H9 (cell line): Measurements from ENCODE around the gene PAFAH1B1. TPM values are rescaled to one million over a fixed set of nuclear protein-coding genes. Genes with fewer than 3 reads are reported as not detected.
A peak's percentile ranks its signal among the peaks of the same experiment; 100 is the strongest.

Source experiments
- DNase-seq: peaks from one replicate; pipeline ENCODE4 v3.0.0-alpha.2; 2017
- H2AFZ ChIP-seq: one replicate; pipeline ENCODE4 v1.6.1; 2013; ENCODE audit warnings: mild to moderate bottlenecking, low read length, control low read depth, moderate library complexity
- H2AK5ac ChIP-seq: 2 replicates; pipeline ENCODE4 v1.6.1; 2013; ENCODE audit warnings: low read length, control low read depth, mixed read lengths; ENCODE audit not compliant: insufficient read length
- H2BK120ac ChIP-seq: one replicate; pipeline ENCODE4 v1.6.1; 2013; ENCODE audit warnings: low read depth, mild to moderate bottlenecking, low read length, control low read depth, inconsistent platforms; ENCODE audit not compliant: poor library complexity, severe bottlenecking
- H2BK12ac ChIP-seq: 2 replicates; pipeline ENCODE4 v1.6.1; 2013; ENCODE audit warnings: low read length, control low read depth, mixed read lengths, low read depth; ENCODE audit not compliant: insufficient read length
- H2BK15ac ChIP-seq: 2 replicates; pipeline ENCODE4 v1.6.1; 2013; ENCODE audit warnings: low read depth, low read length, control low read depth
- H2BK20ac ChIP-seq: one replicate; pipeline ENCODE4 v1.6.1; 2013; ENCODE audit warnings: low read depth, mild to moderate bottlenecking, low read length, control low read depth, inconsistent platforms; ENCODE audit not compliant: poor library complexity, severe bottlenecking
- H2BK5ac ChIP-seq: 2 replicates; pipeline ENCODE4 v1.6.1; 2013; ENCODE audit warnings: low read length, control low read depth, mixed read lengths; ENCODE audit not compliant: insufficient read length
- H3K14ac ChIP-seq: 2 replicates; pipeline ENCODE4 v1.6.1; 2013; ENCODE audit warnings: low read length, control low read depth; ENCODE audit not compliant: insufficient read depth
- H3K18ac ChIP-seq: 2 replicates; pipeline ENCODE4 v1.6.1; 2013; ENCODE audit warnings: low read depth, mild to moderate bottlenecking, mixed read lengths, low read length, control low read depth; ENCODE audit not compliant: insufficient read length
- H3K23ac ChIP-seq: 2 replicates; pipeline ENCODE4 v1.6.1; 2013; ENCODE audit warnings: low read length, control low read depth, mixed read lengths, low read depth; ENCODE audit not compliant: insufficient read length
- H3K23me2 ChIP-seq: 2 replicates; pipeline ENCODE4 v1.6.1; 2013; ENCODE audit warnings: low read depth, mild to moderate bottlenecking, mixed read lengths, low read length, control low read depth; ENCODE audit not compliant: insufficient read length, poor library complexity, severe bottlenecking
- H3K27ac ChIP-seq: 2 replicates; pipeline ENCODE4 v1.5.1; 2013; ENCODE audit warnings: low read length, control low read depth, mixed read lengths, low read depth; ENCODE audit not compliant: insufficient read length
- H3K27me3 ChIP-seq: 2 replicates; pipeline ENCODE4 v1.6.1; 2013; ENCODE audit warnings: low read length, control low read depth, inconsistent platforms; ENCODE audit not compliant: insufficient read depth
- H3K4ac ChIP-seq: 2 replicates; pipeline ENCODE4 v1.6.1; 2013; ENCODE audit warnings: low read depth, mild to moderate bottlenecking, control low read depth, inconsistent platforms, low read length, moderate library complexity
- H3K4me1 ChIP-seq: 2 replicates; pipeline ENCODE4 v1.6.1; 2013; ENCODE audit warnings: low read length, control low read depth, inconsistent platforms; ENCODE audit not compliant: insufficient read depth
- H3K4me2 ChIP-seq: 2 replicates; pipeline ENCODE4 v1.6.1; 2013; ENCODE audit warnings: low read length, control low read depth, mixed read lengths; ENCODE audit not compliant: insufficient read length, insufficient read depth
- H3K56ac ChIP-seq: 2 replicates; pipeline ENCODE4 v1.6.1; 2013; ENCODE audit warnings: low read depth, mild to moderate bottlenecking, mixed read lengths, low read length, control low read depth; ENCODE audit not compliant: insufficient read length
- H3K79me1 ChIP-seq: 2 replicates; pipeline ENCODE4 v1.6.1; 2013; ENCODE audit warnings: low read depth, mild to moderate bottlenecking, moderate library complexity, low read length, control low read depth, inconsistent platforms; ENCODE audit not compliant: insufficient read depth, poor library complexity, severe bottlenecking
- H3K79me2 ChIP-seq: 2 replicates; pipeline ENCODE4 v1.6.1; 2013; ENCODE audit warnings: low read length, control low read depth, inconsistent platforms; ENCODE audit not compliant: insufficient read depth
- H3K9ac ChIP-seq: 2 replicates; pipeline ENCODE4 v1.6.1; 2013; ENCODE audit warnings: low read length, control low read depth, mixed read lengths; ENCODE audit not compliant: insufficient read length; ENCODE audit errors: extremely low read depth
- H3K9me3 ChIP-seq: one replicate; pipeline ENCODE4 v1.6.1; 2013; ENCODE audit warnings: low read depth, low read length, inconsistent platforms; ENCODE audit not compliant: control insufficient read depth
- H3T11ph ChIP-seq: one replicate; pipeline ENCODE4 v1.6.1; 2013; ENCODE audit warnings: mild to moderate bottlenecking, low read length, control low read depth, inconsistent platforms
- H4K20me1 ChIP-seq: one replicate; pipeline ENCODE4 v1.6.1; 2013; ENCODE audit not compliant: control insufficient read depth, insufficient read length, insufficient read depth
- H4K5ac ChIP-seq: 2 replicates; pipeline ENCODE4 v1.6.1; 2013; ENCODE audit warnings: low read depth, mild to moderate bottlenecking, mixed read lengths, low read length, control low read depth; ENCODE audit not compliant: insufficient read length
- H4K8ac ChIP-seq: replicated peaks from 2 replicates; pipeline ENCODE4 v1.6.1; 2013; ENCODE audit warnings: low read length, control low read depth, mixed read lengths, low read depth; ENCODE audit not compliant: insufficient read length
- H4K91ac ChIP-seq: 2 replicates; pipeline ENCODE4 v1.6.1; 2013; ENCODE audit warnings: low read depth, mild to moderate bottlenecking, moderate library complexity, mixed read lengths, low read length, control low read depth; ENCODE audit not compliant: insufficient read length
- H3K27ac Mint-ChIP-seq, 3 experiments: 2 replicates in 2 of 3; 3 replicates in 1 of 3; pipeline ENCODE4 v1.8.0; 2020 to 2021; ENCODE audit warnings: mixed read lengths in 3 of 3, mild to moderate bottlenecking in 1 of 3, moderate library complexity in 1 of 3
- H3K27me3 Mint-ChIP-seq: 2 replicates; pipeline ENCODE4 v1.8.0; 2021; ENCODE audit warnings: low read depth, mild to moderate bottlenecking, moderate library complexity, mixed read lengths
- H3K36me3 Mint-ChIP-seq, 3 experiments: 2 replicates in 2 of 3; 3 replicates in 1 of 3; pipeline ENCODE4 v1.8.0; 2020 to 2021; ENCODE audit warnings: low read depth in 3 of 3, mixed read lengths in 3 of 3; ENCODE audit not compliant: insufficient read depth in 1 of 3
- H3K4me1 Mint-ChIP-seq, 2 experiments: 2 replicates each; pipeline ENCODE4 v1.8.0; 2020; ENCODE audit warnings: mixed read lengths in 2 of 2
- H3K4me3 Mint-ChIP-seq, 2 experiments: 2 replicates in 1 of 2; 3 replicates in 1 of 2; pipeline ENCODE4 v1.8.0; 2020 to 2021; ENCODE audit warnings: mild to moderate bottlenecking in 2 of 2, mixed read lengths in 2 of 2, moderate library complexity in 1 of 2
- H3K9me3 Mint-ChIP-seq, 2 experiments: 2 replicates in 1 of 2; 3 replicates in 1 of 2; pipeline ENCODE4 v1.8.0; 2020; ENCODE audit warnings: mild to moderate bottlenecking in 2 of 2, mixed read lengths in 2 of 2, moderate library complexity in 1 of 2
- CTCF ChIP-seq: fragments of 200-600 bp; sonication (generic); conservative IDR thresholded peaks from 3 replicates; pipeline ENCODE4 v1.8.0; 2021; ENCODE audit warnings: antibody characterized with exemption, mild to moderate bottlenecking
- WGBS: extraction: QIAGEN DNeasy Blood & Tissue Kit; methylation state at CpG from one replicate; pipeline ENCODE4 v1.1.7; 2013; ENCODE audit warnings: missing lambda C conversion rate, low lambda C conversion rate, mixed read lengths; ENCODE audit not compliant: insufficient read length; ENCODE audit errors: extremely low coverage; 5-methylcytosine and 5-hydroxymethylcytosine counted together
- total RNA-seq: library from RNA; stranded (reverse); gene quantifications from 2 replicates; pipeline ENCODE4 v1.2.1, GENCODE V29; 2021

PAFAH1B1 gene
- total RNA-seq, 1 experiment from 2014 or later: 134 TPM

- no peak for DNase-seq
- Histone ChIP-seq H3K56ac (no peak overlapping the region), H3K79me1 (no peaks in the 10 kb centered on the region), H3K23ac (no peak overlapping the region), H3K27me3 (no peaks in the 10 kb centered on the region), H3K23me2 (no peaks in the 10 kb centered on the region), H2BK15ac (no peak overlapping the region), H4K91ac (no peak overlapping the region), H2BK20ac (no peak overlapping the region), H3K4me1 (no peaks in the 10 kb centered on the region; the same call in 1 of the 2 replicates), H2BK5ac (no peak overlapping the region), H3K9me3 (no peaks in the 10 kb centered on the region), H3K14ac (no peak overlapping the region), H2AK5ac (no peak overlapping the region), H3K4ac (no peak overlapping the region), H3T11ph (no peak overlapping the region), H3K18ac (no peak overlapping the region), H3K79me2 (no peaks in the 10 kb centered on the region; the same call in 1 of the 2 replicates), H4K8ac (no peak overlapping the region), H2AFZ (no peak overlapping the region), H2BK120ac (no peak overlapping the region), H3K4me2 (no peak overlapping the region), H3K27ac (no peak overlapping the region), H4K5ac (no peak overlapping the region), H3K9ac (no peak overlapping the region), H2BK12ac (no peak overlapping the region), H4K20me1 (no peaks in the 10 kb centered on the region)
- H3K36me3 Mint-ChIP-seq: peaks cover 8 to 56% (median 27%) of the 10 kb centered on the region in 3 experiments; a peak in 6 of 7 replicates
- H3K27ac Mint-ChIP-seq: peak overlapping the region in 2 of 3 experiments; percentile 34 to 66; a peak in 3 of 7 replicates
- H3K4me3 Mint-ChIP-seq: no peak overlapping the region
- H3K27me3 Mint-ChIP-seq: no peaks in the 10 kb centered on the region
- no CpG with 5 or more reads among the region's 22 CpGs for WGBS
- peaks cover 16 to 26% of the 10 kb centered on the region in 2 experiments for H3K4me1 Mint-ChIP-seq
- H3K9me3 Mint-ChIP-seq: no peaks in the 10 kb centered on the region
- peak; percentile 38 for TF ChIP-seq CTCF
Measured at GRCh38 chr17:2701996-2702741, 108.7 kb downstream of the PAFAH1B1 start.
